DOHH2 (cell line): ENCODE results near the gene PLCB4.
"Not testable (repeated sequence)": the region's sequence is repeated elsewhere in the genome, so short reads cannot be mapped to it uniquely, and the experiment has no call there.

Experiments used
- H3F3A ChIP-seq: fragments of 200-600 bp; sonication (generic), shearing (Covaris generic); 2 replicates; pipeline ENCODE4 v1.6.0; 2016; ENCODE audit warnings: antibody characterized with exemption, mild to moderate bottlenecking; ENCODE audit not compliant: control insufficient read depth, insufficient read depth
- H3K27ac ChIP-seq: fragments of 200-600 bp; sonication (generic); 2 replicates; pipeline ENCODE4 v1.5.1; 2014; ENCODE audit warnings: low read depth, mild to moderate bottlenecking, low read length, moderate library complexity
- H3K27me3 ChIP-seq: fragments of 200-600 bp; sonication (generic); 2 replicates; pipeline ENCODE4 v1.6.1; 2014; ENCODE audit warnings: mild to moderate bottlenecking, low read length, mixed read lengths; ENCODE audit not compliant: control insufficient read depth
- H3K36me3 ChIP-seq: fragments of 200-600 bp; sonication (generic); 2 replicates; pipeline ENCODE4 v1.6.1; 2014; ENCODE audit warnings: mild to moderate bottlenecking, low read length, moderate library complexity, mixed read lengths; ENCODE audit not compliant: control insufficient read depth
- H3K4me1 ChIP-seq: fragments of 200-600 bp; sonication (generic); 2 replicates; pipeline ENCODE4 v1.6.1; 2014; ENCODE audit warnings: mild to moderate bottlenecking, low read length, mixed read lengths; ENCODE audit not compliant: control insufficient read depth
- H3K4me2 ChIP-seq: fragments of 200-600 bp; sonication (generic); 2 replicates; pipeline ENCODE4 v1.6.0; 2014; ENCODE audit warnings: mild to moderate bottlenecking, low read length, moderate library complexity
- H3K4me3 ChIP-seq: fragments of 200-600 bp; sonication (generic); 2 replicates; pipeline ENCODE4 v1.5.1; 2014; ENCODE audit warnings: mild to moderate bottlenecking, low read length, mixed read lengths
- H3K79me2 ChIP-seq: fragments of 200-600 bp; sonication (generic); 2 replicates; pipeline ENCODE4 v1.6.1; 2014; ENCODE audit warnings: mild to moderate bottlenecking, low read length, mixed read lengths; ENCODE audit not compliant: control insufficient read depth
- H3K9me2 ChIP-seq: fragments of 200-600 bp; sonication (generic); replicated peaks from 2 replicates; pipeline ENCODE4 v1.6.1; 2014; ENCODE audit warnings: mild to moderate bottlenecking, low read length, mixed read lengths; ENCODE audit not compliant: control insufficient read depth
- H3K9me3 ChIP-seq: fragments of 200-600 bp; sonication (generic); 2 replicates; pipeline ENCODE4 v1.6.1; 2014; ENCODE audit warnings: antibody characterized with exemption, low read length, mixed read lengths; ENCODE audit not compliant: control insufficient read depth, insufficient read depth
- H4K20me1 ChIP-seq: fragments of 200-600 bp; sonication (generic); 2 replicates; pipeline ENCODE4 v1.6.0; 2014; ENCODE audit warnings: low read depth, mild to moderate bottlenecking, antibody characterized with exemption, low read length, moderate library complexity; ENCODE audit not compliant: control insufficient read depth, insufficient read depth
- EZH2phosphoT487 ChIP-seq: fragments of 200-600 bp; sonication (generic); IDR thresholded peaks from 2 replicates; pipeline ENCODE4 v1.6.1; 2017; ENCODE audit warnings: borderline replicate concordance, mild to moderate bottlenecking, antibody characterized with exemption, low read length, moderate library complexity, mixed read lengths
- TF ChIP-seq, protein P1 (sequence below): fragments of 200-600 bp; sonication (generic); IDR thresholded peaks from one replicate; pipeline ENCODE4 v1.5.1; 2014; ENCODE audit warnings: antibody characterized with exemption, mild to moderate bottlenecking, low read depth, low read length; ENCODE audit not compliant: poor library complexity, severe bottlenecking

Gene PLCB4

GRCh38 chr20:9375221-9375681, 306.4 kb downstream of the PLCB4 start:
- Histone ChIP-seq H3K27me3 (peaks cover 11% of the 10 kb centered on the region), H4K20me1 (no peaks in the 10 kb centered on the region), H3F3A (no peaks in the 10 kb centered on the region), H3K9me2 (no peaks in the 10 kb centered on the region), H3K79me2 (no peaks in the 10 kb centered on the region), H3K4me1 (no peaks in the 10 kb centered on the region), H3K4me2 (no peak overlapping the region), H3K4me3 (no peak overlapping the region), H3K27ac (no peak overlapping the region), H3K36me3 (no peaks in the 10 kb centered on the region), H3K9me3 (no peaks in the 10 kb centered on the region)
- no peak for TF ChIP-seq EZH2phosphoT487
- TF ChIP-seq, protein P1, sequence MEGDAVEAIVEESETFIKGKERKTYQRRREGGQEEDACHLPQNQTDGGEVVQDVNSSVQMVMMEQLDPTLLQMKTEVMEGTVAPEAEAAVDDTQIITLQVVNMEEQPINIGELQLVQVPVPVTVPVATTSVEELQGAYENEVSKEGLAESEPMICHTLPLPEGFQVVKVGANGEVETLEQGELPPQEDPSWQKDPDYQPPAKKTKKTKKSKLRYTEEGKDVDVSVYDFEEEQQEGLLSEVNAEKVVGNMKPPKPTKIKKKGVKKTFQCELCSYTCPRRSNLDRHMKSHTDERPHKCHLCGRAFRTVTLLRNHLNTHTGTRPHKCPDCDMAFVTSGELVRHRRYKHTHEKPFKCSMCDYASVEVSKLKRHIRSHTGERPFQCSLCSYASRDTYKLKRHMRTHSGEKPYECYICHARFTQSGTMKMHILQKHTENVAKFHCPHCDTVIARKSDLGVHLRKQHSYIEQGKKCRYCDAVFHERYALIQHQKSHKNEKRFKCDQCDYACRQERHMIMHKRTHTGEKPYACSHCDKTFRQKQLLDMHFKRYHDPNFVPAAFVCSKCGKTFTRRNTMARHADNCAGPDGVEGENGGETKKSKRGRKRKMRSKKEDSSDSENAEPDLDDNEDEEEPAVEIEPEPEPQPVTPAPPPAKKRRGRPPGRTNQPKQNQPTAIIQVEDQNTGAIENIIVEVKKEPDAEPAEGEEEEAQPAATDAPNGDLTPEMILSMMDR = no peak

GRCh38 chr20:9377007-9377406, 308.1 kb downstream of the PLCB4 start:
- no peak overlapping the region for H3K27ac ChIP-seq
- H3K4me2 ChIP-seq = no peak overlapping the region

DNA sequence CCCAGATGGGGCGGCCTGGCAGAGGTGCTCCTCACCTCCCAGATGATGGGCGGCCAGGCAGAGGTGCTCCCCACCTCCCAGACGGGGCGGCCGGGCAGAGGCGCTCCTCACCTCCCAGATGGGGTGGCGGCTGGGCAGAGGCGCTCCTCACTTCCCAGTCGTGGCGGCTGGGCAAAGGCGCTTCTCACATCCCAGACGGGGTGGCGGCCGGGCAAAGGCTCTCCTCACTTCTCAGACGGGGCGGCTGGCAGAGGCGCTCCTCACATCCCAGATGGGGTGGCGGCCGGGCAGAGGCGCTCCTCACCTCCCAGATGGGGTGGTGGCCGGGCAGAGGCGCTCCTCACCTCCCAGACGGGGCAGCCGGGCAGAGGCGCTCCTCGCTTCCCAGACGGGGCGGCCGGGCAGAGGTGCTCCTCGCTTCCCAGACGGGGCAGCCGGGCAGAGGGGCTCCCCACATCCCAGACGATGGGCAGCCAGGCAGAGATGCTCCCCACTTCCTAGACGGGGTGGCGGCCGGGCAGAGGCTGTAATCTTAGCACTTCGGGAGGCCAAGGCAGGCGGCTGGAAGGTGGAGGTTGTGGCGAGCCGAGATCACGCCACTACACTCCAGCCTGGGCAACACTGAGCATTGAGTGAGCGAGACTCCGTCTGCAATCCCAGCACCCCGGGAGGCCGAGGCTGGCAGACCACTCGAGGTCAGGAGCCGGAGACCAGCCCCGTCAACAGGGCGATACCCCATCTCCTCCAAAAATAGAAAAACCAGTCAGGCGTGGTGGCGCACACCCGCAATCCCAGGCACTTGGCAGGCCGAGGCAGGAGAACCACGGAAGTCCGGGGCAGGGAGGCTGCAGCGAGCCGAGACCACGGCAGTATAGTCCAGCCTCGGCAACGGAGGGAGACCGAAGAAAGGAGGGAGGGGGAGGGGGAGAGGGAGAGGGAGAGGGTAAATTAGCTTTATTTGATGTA, 316.7 kb downstream of the PLCB4 start:
- H3K9me2 ChIP-seq, H3K4me1 ChIP-seq, H3K4me3 ChIP-seq, H3F3A ChIP-seq, H3K4me2 ChIP-seq, H3K27ac ChIP-seq, H3K79me2 ChIP-seq, H3K9me3 ChIP-seq, H3K36me3 ChIP-seq, H3K27me3 ChIP-seq, H4K20me1 ChIP-seq: not testable (repeated sequence)

More at GRCh38 chr20:9377007-9377406, 308.1 kb downstream of the PLCB4 start:
- Histone ChIP-seq H3K4me3 (no peak overlapping the region), H3K9me3 (no peaks in the 10 kb centered on the region), H3K9me2 (no peaks in the 10 kb centered on the region), H3K27me3 (peaks cover 11% of the 10 kb centered on the region), H3K79me2 (no peaks in the 10 kb centered on the region), H3K36me3 (no peaks in the 10 kb centered on the region), H4K20me1 (no peaks in the 10 kb centered on the region), H3F3A (no peaks in the 10 kb centered on the region), H3K4me1 (no peaks in the 10 kb centered on the region)
- TF ChIP-seq, protein P1 = no peak
- no peak for TF ChIP-seq EZH2phosphoT487

GRCh38 chr20:9388160-9388812, 319.4 kb downstream of the PLCB4 start:
- TF ChIP-seq EZH2phosphoT487 = no peak
- TF ChIP-seq, protein P1 = no peak
- no peak overlapping the region for H3K4me2 ChIP-seq

More at GRCh38 chr20:9388160-9388812, 319.4 kb downstream of the PLCB4 start:
- Histone ChIP-seq H3F3A (no peaks in the 10 kb centered on the region), H3K79me2 (no peaks in the 10 kb centered on the region), H3K4me1 (no peaks in the 10 kb centered on the region), H3K36me3 (no peaks in the 10 kb centered on the region), H3K9me2 (no peaks in the 10 kb centered on the region), H3K27ac (no peak overlapping the region), H3K27me3 (no peaks in the 10 kb centered on the region), H4K20me1 (no peaks in the 10 kb centered on the region), H3K9me3 (peaks cover 4% of the 10 kb centered on the region), H3K4me3 (no peak overlapping the region)
